ENCODE measurements around the gene ZNF331.

ZNF331 gene

GRCh38 chr19:53580871-53581835 is 43.2 kb downstream of the ZNF331 start (continued):
- TF ChIP-seq ZNF513 (tag by site-specific recombination; IDR thresholded peaks at IDR 0.05), result no peak

- peaks cover 2% of the 10 kb centered on the region for H3K9me3 ChIP-seq (ENCODE audit: control insufficient read depth, insufficient read depth, low read depth, low read length)
- ChIA-PET POLR2A (no interaction called here), CTCF (interaction anchor here (0.5 kb wide), 1 partner anchor 64 kb away, joined by 3 read pairs; no protein-coding TSS in a partner anchor)
- H3K27ac ChIP-seq (ENCODE audit: extremely low read depth, low read depth, low read length), result no peak overlapping the region
- no peaks in the 10 kb centered on the region for H3K4me1 ChIP-seq (ENCODE audit: control insufficient read depth, insufficient read depth, low read length)
- TF ChIP-seq ZNF521 (tag by site-specific recombination; IDR thresholded peaks at IDR 0.05) (no peak), ZNF23 (tag by site-specific recombination; IDR thresholded peaks at IDR 0.05; ENCODE audit: borderline replicate concordance) (no peak), KLF7 (tag by site-specific recombination; IDR thresholded peaks at IDR 0.05; ENCODE audit: borderline replicate concordance) (no peak), ZNF112 (tag by site-specific recombination; IDR thresholded peaks at IDR 0.05) (no peak), HIC1 (tag by site-specific recombination; IDR thresholded peaks at IDR 0.05) (no peak)
- H3K4me3 ChIP-seq (ENCODE audit: low read depth, low read length), result no peak overlapping the region
- peaks cover 17 to 28% of the 10 kb centered on the region in 2 experiments for H3K36me3 ChIP-seq (ENCODE audit: control insufficient read depth in 2 of 2, insufficient read depth in 1 of 2, low read length in 2 of 2)
Measured at GRCh38 chr19:53581871-53582279, 43.9 kb downstream of the ZNF331 start.

- CTCF ChIA-PET, result no interaction called here
Measured at GRCh38 chr19:53583181-53583580, 45.2 kb downstream of the ZNF331 start.

GRCh38 chr19:53586277-53586691 is 48.3 kb downstream of the ZNF331 start:
- H3K36me3 ChIP-seq (ENCODE audit: control insufficient read depth in 2 of 2, insufficient read depth in 1 of 2, low read length in 2 of 2), result no peaks in the 10 kb centered on the region
- no peak overlapping the region for H3K4me3 ChIP-seq (ENCODE audit: low read depth, low read length)
- TF ChIP-seq ZNF558 (tag by site-specific recombination; IDR thresholded peaks at IDR 0.05), result no peak
- no peak for TF ChIP-seq ZNF202 (tag by site-specific recombination; IDR thresholded peaks at IDR 0.05; ENCODE audit: borderline replicate concordance)
- no peak for TF ChIP-seq ZBTB49 (tag by site-specific recombination; IDR thresholded peaks at IDR 0.05; ENCODE audit: low read depth)
- POLR2A ChIA-PET, result no interaction called here
- H3K4me1 ChIP-seq (ENCODE audit: control insufficient read depth, insufficient read depth, low read length), result no peaks in the 10 kb centered on the region
- H3K9me3 ChIP-seq (ENCODE audit: control insufficient read depth, insufficient read depth, low read depth, low read length), result no peaks in the 10 kb centered on the region
- CTCF ChIA-PET, result no interaction called here
- H3K27ac ChIP-seq (ENCODE audit: extremely low read depth, low read depth, low read length), result no peak overlapping the region

More at GRCh38 chr19:53583181-53583580, 45.2 kb downstream of the ZNF331 start:
- Histone ChIP-seq H3K4me3 (ENCODE audit: low read depth, low read length) (no peak overlapping the region), H3K36me3 (ENCODE audit: control insufficient read depth in 2 of 2, insufficient read depth in 1 of 2, low read length in 2 of 2) (peaks cover 7 to 15% of the 10 kb centered on the region in 2 experiments), H3K4me1 (ENCODE audit: control insufficient read depth, insufficient read depth, low read length) (no peaks in the 10 kb centered on the region), H3K27ac (ENCODE audit: extremely low read depth, low read depth, low read length) (no peak overlapping the region), H3K9me3 (ENCODE audit: control insufficient read depth, insufficient read depth, low read depth, low read length) (no peaks in the 10 kb centered on the region; the same call in 1 of the 2 replicates)
- TF ChIP-seq ZBTB20 (tag by site-specific recombination; IDR thresholded peaks at IDR 0.05), result no peak
- no peak for TF ChIP-seq KLF10 (tag by site-specific recombination; IDR thresholded peaks at IDR 0.05)
- no peak for TF ChIP-seq MZF1 (tag by site-specific recombination; IDR thresholded peaks at IDR 0.05; ENCODE audit: borderline replicate concordance)
- no peak for TF ChIP-seq OVOL3 (tag by site-specific recombination; IDR thresholded peaks at IDR 0.05)
- TF ChIP-seq ZNF404 (tag by site-specific recombination; IDR thresholded peaks at IDR 0.05), result no peak
- POLR2A ChIA-PET, result no interaction called here
